ENCODE measurements around the gene DOCK4.

The DOCK4 gene

GRCh38 chr7:112013274-112013673, 192.9 kb downstream of the DOCK4 start:
- H2BK120ac ChIP-seq (ENCODE audit: low read depth, low read length): no peak overlapping the region
- H3K9me3 ChIP-seq (ENCODE audit: control insufficient read depth, low read length): no peaks in the 10 kb centered on the region
- no peak overlapping the region for H4K8ac ChIP-seq (ENCODE audit: low read length)
- peaks cover 23% of the 10 kb centered on the region for H3K79me1 ChIP-seq (replicated peaks; ENCODE audit: low read length, poor library complexity, severe bottlenecking)
- H2AK5ac ChIP-seq (ENCODE audit: low read length, severe bottlenecking): no peak overlapping the region
- H3K27me3 ChIP-seq (ENCODE audit: control insufficient read depth in 1 of 2, insufficient read depth in 1 of 2, low read length in 2 of 2): no peaks in the 10 kb centered on the region
- H3K14ac ChIP-seq (ENCODE audit: low read length in 2 of 2): no peak overlapping the region
- H3K9ac ChIP-seq (ENCODE audit: low read length): no peak overlapping the region
- H3K36me3 ChIP-seq (ENCODE audit: control insufficient read depth in 1 of 2, insufficient read depth in 2 of 2, low read depth in 1 of 2, low read length in 2 of 2): no peaks in the 10 kb centered on the region
- H3K4me1 ChIP-seq (ENCODE audit: control insufficient read depth, insufficient read depth, low read depth, low read length): no peaks in the 10 kb centered on the region
- 98% methylated on average over 5 of the region's 5 CpGs for WGBS
- H3K4me3 ChIP-seq (ENCODE audit: insufficient read depth in 1 of 2, low read depth in 1 of 2, low read length in 2 of 2): no peak overlapping the region
- H3K27ac ChIP-seq (ENCODE audit: low read length, poor library complexity, severe bottlenecking): no peak overlapping the region
- no peak overlapping the region for H4K91ac ChIP-seq (ENCODE audit: low read length)
- H3K4ac ChIP-seq (ENCODE audit: low read depth in 1 of 2, low read length in 2 of 2): no peak overlapping the region
- no peak overlapping the region for H3K23ac ChIP-seq (ENCODE audit: low read length in 2 of 2)
- H2BK5ac ChIP-seq (ENCODE audit: low read depth, low read length, poor library complexity, severe bottlenecking): no peak overlapping the region
- H2BK12ac ChIP-seq (ENCODE audit: low read length in 2 of 2): no peak overlapping the region
- H2BK15ac ChIP-seq (ENCODE audit: low read depth, poor library complexity, severe bottlenecking): no peak overlapping the region
- H3K18ac ChIP-seq (ENCODE audit: low read depth in 1 of 2, low read length in 2 of 2): no peak overlapping the region
- no peak overlapping the region for H2AFZ ChIP-seq (ENCODE audit: low read depth, low read length)
- H3K4me2 ChIP-seq (ENCODE audit: low read length, poor library complexity, severe bottlenecking): no peak overlapping the region
- no peak for DNase-seq

GRCh38 chr7:112012242-112012641, 194.0 kb downstream of the DOCK4 start:
- no peaks in the 10 kb centered on the region for H3K27me3 ChIP-seq (ENCODE audit: control insufficient read depth in 1 of 2, insufficient read depth in 1 of 2, low read length in 2 of 2)
- no peak overlapping the region for H4K8ac ChIP-seq (ENCODE audit: low read length)
- H3K9ac ChIP-seq (ENCODE audit: low read length): no peak overlapping the region
- H3K4ac ChIP-seq (ENCODE audit: low read depth in 1 of 2, low read length in 2 of 2): no peak overlapping the region
- no peak overlapping the region for H3K4me2 ChIP-seq (ENCODE audit: low read length, poor library complexity, severe bottlenecking)
- DNase-seq: no peak
- H4K91ac ChIP-seq (ENCODE audit: low read length): no peak overlapping the region
- H2AK5ac ChIP-seq (ENCODE audit: low read length, severe bottlenecking): no peak overlapping the region
- H3K27ac ChIP-seq (ENCODE audit: low read length, poor library complexity, severe bottlenecking): no peak overlapping the region
- peaks cover 19% of the 10 kb centered on the region for H3K79me1 ChIP-seq (replicated peaks; ENCODE audit: low read length, poor library complexity, severe bottlenecking)
- no peaks in the 10 kb centered on the region for H3K36me3 ChIP-seq (ENCODE audit: control insufficient read depth in 1 of 2, insufficient read depth in 2 of 2, low read depth in 1 of 2, low read length in 2 of 2)
- no peak overlapping the region for H2BK5ac ChIP-seq (ENCODE audit: low read depth, low read length, poor library complexity, severe bottlenecking)
- H3K9me3 ChIP-seq (ENCODE audit: control insufficient read depth, low read length): no peaks in the 10 kb centered on the region
- no peak overlapping the region for H2AFZ ChIP-seq (ENCODE audit: low read depth, low read length)
- no peak overlapping the region for H3K4me3 ChIP-seq (ENCODE audit: insufficient read depth in 1 of 2, low read depth in 1 of 2, low read length in 2 of 2)
- no peak overlapping the region for H3K23ac ChIP-seq (ENCODE audit: low read length in 2 of 2)
- H2BK120ac ChIP-seq (ENCODE audit: low read depth, low read length): no peak overlapping the region
- H3K14ac ChIP-seq (ENCODE audit: low read length in 2 of 2): no peak overlapping the region
- WGBS: over 99% methylated on average over 5 of the region's 5 CpGs
- no peaks in the 10 kb centered on the region for H3K4me1 ChIP-seq (ENCODE audit: control insufficient read depth, insufficient read depth, low read depth, low read length)
- no peak overlapping the region for H2BK12ac ChIP-seq (ENCODE audit: low read length in 2 of 2)
- no peak overlapping the region for H3K18ac ChIP-seq (ENCODE audit: low read depth in 1 of 2, low read length in 2 of 2)
- no peak overlapping the region for H2BK15ac ChIP-seq (ENCODE audit: low read depth, poor library complexity, severe bottlenecking)

GRCh38 chr7:112010994-112011393, 195.2 kb downstream of the DOCK4 start:
- Histone ChIP-seq H3K4me3 (ENCODE audit: insufficient read depth in 1 of 2, low read depth in 1 of 2, low read length in 2 of 2) (no peak overlapping the region), H3K9ac (ENCODE audit: low read length) (no peak overlapping the region), H2BK15ac (ENCODE audit: low read depth, poor library complexity, severe bottlenecking) (no peak overlapping the region), H3K4ac (ENCODE audit: low read depth in 1 of 2, low read length in 2 of 2) (no peak overlapping the region), H3K4me2 (ENCODE audit: low read length, poor library complexity, severe bottlenecking) (no peak overlapping the region), H4K91ac (ENCODE audit: low read length) (no peak overlapping the region), H2AFZ (ENCODE audit: low read depth, low read length) (no peak overlapping the region), H4K8ac (ENCODE audit: low read length) (no peak overlapping the region), H3K27ac (ENCODE audit: low read length, poor library complexity, severe bottlenecking) (no peak overlapping the region), H2BK5ac (ENCODE audit: low read depth, low read length, poor library complexity, severe bottlenecking) (no peak overlapping the region), H3K36me3 (ENCODE audit: control insufficient read depth in 1 of 2, insufficient read depth in 2 of 2, low read depth in 1 of 2, low read length in 2 of 2) (no peaks in the 10 kb centered on the region), H3K23ac (ENCODE audit: low read length in 2 of 2) (no peak overlapping the region), H3K14ac (ENCODE audit: low read length in 2 of 2) (no peak overlapping the region), H2BK12ac (ENCODE audit: low read length in 2 of 2) (no peak overlapping the region), H2BK120ac (ENCODE audit: low read depth, low read length) (no peak overlapping the region), H3K9me3 (ENCODE audit: control insufficient read depth, low read length) (no peaks in the 10 kb centered on the region), H3K79me1 (replicated peaks; ENCODE audit: low read length, poor library complexity, severe bottlenecking) (peaks cover 25% of the 10 kb centered on the region), H3K18ac (ENCODE audit: low read depth in 1 of 2, low read length in 2 of 2) (no peak overlapping the region), H2AK5ac (ENCODE audit: low read length, severe bottlenecking) (no peak overlapping the region), H3K27me3 (ENCODE audit: control insufficient read depth in 1 of 2, insufficient read depth in 1 of 2, low read length in 2 of 2) (no peaks in the 10 kb centered on the region), H3K4me1 (ENCODE audit: control insufficient read depth, insufficient read depth, low read depth, low read length) (no peaks in the 10 kb centered on the region)
- 91% methylated on average over 4 of the region's 4 CpGs for WGBS
- no peak for DNase-seq

- no peak overlapping the region for H4K91ac ChIP-seq (ENCODE audit: low read length)
- no peak overlapping the region for H2AK5ac ChIP-seq (ENCODE audit: low read length, severe bottlenecking)
- H2BK15ac ChIP-seq (ENCODE audit: low read depth, poor library complexity, severe bottlenecking): no peak overlapping the region
- no peaks in the 10 kb centered on the region for H3K9me3 ChIP-seq (ENCODE audit: control insufficient read depth, low read length)
- no peak overlapping the region for H4K8ac ChIP-seq (ENCODE audit: low read length)
- H2BK12ac ChIP-seq (ENCODE audit: low read length in 2 of 2): no peak overlapping the region
- H3K27me3 ChIP-seq (ENCODE audit: control insufficient read depth in 1 of 2, insufficient read depth in 1 of 2, low read length in 2 of 2): no peaks in the 10 kb centered on the region
- H3K4me1 ChIP-seq (ENCODE audit: control insufficient read depth, insufficient read depth, low read depth, low read length): no peaks in the 10 kb centered on the region
- H3K18ac ChIP-seq (ENCODE audit: low read depth in 1 of 2, low read length in 2 of 2): no peak overlapping the region
- no peak overlapping the region for H3K4me2 ChIP-seq (ENCODE audit: low read length, poor library complexity, severe bottlenecking)
- H2BK120ac ChIP-seq (ENCODE audit: low read depth, low read length): no peak overlapping the region
- no peak for DNase-seq
- H3K27ac ChIP-seq (ENCODE audit: low read length, poor library complexity, severe bottlenecking): no peak overlapping the region
- no peak overlapping the region for H3K14ac ChIP-seq (ENCODE audit: low read length in 2 of 2)
- no peaks in the 10 kb centered on the region for H3K36me3 ChIP-seq (ENCODE audit: control insufficient read depth in 1 of 2, insufficient read depth in 2 of 2, low read depth in 1 of 2, low read length in 2 of 2)
- no peak overlapping the region for H2AFZ ChIP-seq (ENCODE audit: low read depth, low read length)
- no peak overlapping the region for H3K4ac ChIP-seq (ENCODE audit: low read depth in 1 of 2, low read length in 2 of 2)
- no peak overlapping the region for H3K9ac ChIP-seq (ENCODE audit: low read length)
- H3K23ac ChIP-seq (ENCODE audit: low read length in 2 of 2): no peak overlapping the region
- no peak overlapping the region for H3K4me3 ChIP-seq (ENCODE audit: insufficient read depth in 1 of 2, low read depth in 1 of 2, low read length in 2 of 2)
- H3K79me1 ChIP-seq (replicated peaks; ENCODE audit: low read length, poor library complexity, severe bottlenecking): peaks cover 26% of the 10 kb centered on the region
- 100% methylated on average over 2 of the region's 2 CpGs for WGBS
- H2BK5ac ChIP-seq (ENCODE audit: low read depth, low read length, poor library complexity, severe bottlenecking): no peak overlapping the region
Measured at GRCh38 chr7:112010109-112010508, 196.1 kb downstream of the DOCK4 start.
